Parathyroid adenoma (tissue), 2 donors: ENCODE results near the gene ZNF749.

Source experiments
- H2AFZ ChIP-seq: fragments of 300-600 bp; sonication (generic); one replicate; pipeline ENCODE4 v1.7.0; 2017; ENCODE audit warnings: antibody characterized with exemption, mild to moderate bottlenecking
- H3K27ac ChIP-seq: fragments of 300-600 bp; sonication (generic); one replicate; pipeline ENCODE4 v1.7.0; 2017
- H3K27me3 ChIP-seq: fragments of 300-600 bp; sonication (generic); one replicate; pipeline ENCODE4 v1.7.0; 2017; ENCODE audit warnings: low read length; ENCODE audit not compliant: control insufficient read depth, insufficient read depth
- H3K36me3 ChIP-seq: fragments of 300-600 bp; sonication (generic); one replicate; pipeline ENCODE4 v1.7.0; 2017; ENCODE audit warnings: low read length; ENCODE audit not compliant: control insufficient read depth, insufficient read depth
- H3K4me1 ChIP-seq: fragments of 300-600 bp; sonication (generic); one replicate; pipeline ENCODE4 v1.7.0; 2017; ENCODE audit warnings: control low read depth
- H3K4me2 ChIP-seq: fragments of 300-600 bp; sonication (generic); one replicate; pipeline ENCODE4 v1.7.0; 2017; ENCODE audit warnings: low read length
- H3K4me3 ChIP-seq: fragments of 300-600 bp; sonication (generic); one replicate; pipeline ENCODE4 v1.7.0; 2017; ENCODE audit warnings: low read depth, low read length
- H3K79me2 ChIP-seq: fragments of 300-600 bp; sonication (generic); one replicate; pipeline ENCODE4 v1.7.0; 2017; ENCODE audit warnings: control low read depth
- H3K9ac ChIP-seq: fragments of 300-600 bp; sonication (generic); one replicate; pipeline ENCODE4 v1.7.0; 2017; ENCODE audit warnings: mild to moderate bottlenecking
- H3K9me3 ChIP-seq: fragments of 300-600 bp; sonication (generic); one replicate; pipeline ENCODE4 v1.7.0; 2017; ENCODE audit warnings: low read length; ENCODE audit not compliant: control insufficient read depth
- CTCF ChIP-seq: fragments of 300-600 bp; sonication (generic); IDR thresholded peaks from one replicate; pipeline ENCODE4 v1.7.0; 2017; ENCODE audit warnings: antibody characterized with exemption, mild to moderate bottlenecking
- donor health status: primary hyperparathyroidism.

ZNF749 gene

GRCh38 chr19:57419439-57419838 lies 15.7 kb upstream of the ZNF749 start:
- no peaks in the 10 kb centered on the region for H3K36me3 ChIP-seq

GRCh38 chr19:57421037-57421436 lies 14.1 kb upstream of the ZNF749 start:
- no peaks in the 10 kb centered on the region for H3K27me3 ChIP-seq
- no peak overlapping the region for H3K4me2 ChIP-seq
- no peak overlapping the region for H3K9ac ChIP-seq
- no peaks in the 10 kb centered on the region for H3K36me3 ChIP-seq
- H3K79me2 ChIP-seq, result peaks cover 11% of the 10 kb centered on the region
- H3K27ac ChIP-seq, result no peak overlapping the region
- no peak overlapping the region for H3K4me3 ChIP-seq
- H2AFZ ChIP-seq, result no peak overlapping the region
- H3K9me3 ChIP-seq, result no peaks in the 10 kb centered on the region
- no peaks in the 10 kb centered on the region for H3K4me1 ChIP-seq
- TF ChIP-seq CTCF, result no peak

More at GRCh38 chr19:57419439-57419838, 15.7 kb upstream of the ZNF749 start:
- Histone ChIP-seq H2AFZ (no peak overlapping the region), H3K79me2 (peaks cover 25% of the 10 kb centered on the region), H3K9ac (no peak overlapping the region), H3K4me3 (no peak overlapping the region), H3K27ac (no peak overlapping the region), H3K4me1 (no peaks in the 10 kb centered on the region), H3K9me3 (no peaks in the 10 kb centered on the region), H3K27me3 (no peaks in the 10 kb centered on the region), H3K4me2 (no peak overlapping the region)
- no peak for TF ChIP-seq CTCF

- H3K27ac ChIP-seq, result peak overlapping the region; percentile 55
- H3K36me3 ChIP-seq, result no peaks in the 10 kb centered on the region
- peaks cover 24% of the 10 kb centered on the region for H3K79me2 ChIP-seq
Measured at GRCh38 chr19:57434386-57435061, 601 bp upstream of the ZNF749 start.

GRCh38 chr19:57436417-57436816 lies 1.3 kb downstream of the ZNF749 start:
- no peak overlapping the region for H3K9ac ChIP-seq
- H3K9me3 ChIP-seq, result no peaks in the 10 kb centered on the region
- H3K27me3 ChIP-seq, result no peaks in the 10 kb centered on the region
- TF ChIP-seq CTCF, result no peak
- H2AFZ ChIP-seq, result no peak overlapping the region
- H3K36me3 ChIP-seq, result no peaks in the 10 kb centered on the region
- peak overlapping the region; percentile 68 for H3K4me3 ChIP-seq
- H3K4me2 ChIP-seq, result peak overlapping the region; percentile 86
- no peak overlapping the region for H3K27ac ChIP-seq
- peaks cover 4% of the 10 kb centered on the region for H3K4me1 ChIP-seq
- peaks cover 32% of the 10 kb centered on the region for H3K79me2 ChIP-seq

More at GRCh38 chr19:57434386-57435061, 601 bp upstream of the ZNF749 start:
- no peak for TF ChIP-seq CTCF
- H3K27me3 ChIP-seq, result no peaks in the 10 kb centered on the region
- peak overlapping the region; percentile 88 for H2AFZ ChIP-seq
- H3K9me3 ChIP-seq, result no peaks in the 10 kb centered on the region
- H3K4me1 ChIP-seq, result peaks cover 4% of the 10 kb centered on the region
- H3K4me2 ChIP-seq, result peak overlapping the region; percentile 86
- no peak overlapping the region for H3K9ac ChIP-seq
- H3K4me3 ChIP-seq, result peak overlapping the region; percentile 68

GRCh38 chr19:57437931-57438330 lies 2.8 kb downstream of the ZNF749 start:
- Histone ChIP-seq H3K9ac (no peak overlapping the region), H3K36me3 (no peaks in the 10 kb centered on the region), H2AFZ (no peak overlapping the region), H3K79me2 (peaks cover 32% of the 10 kb centered on the region), H3K27me3 (no peaks in the 10 kb centered on the region), H3K9me3 (no peaks in the 10 kb centered on the region), H3K4me1 (peaks cover 4% of the 10 kb centered on the region), H3K4me3 (no peak overlapping the region), H3K27ac (no peak overlapping the region), H3K4me2 (no peak overlapping the region)
- TF ChIP-seq CTCF, result no peak
